WTC11 (cell line): ENCODE results near the gene CDK5RAP2. TPM values are rescaled to one million over a fixed set of nuclear protein-coding genes. Genes with fewer than 3 reads are reported as not detected.
A peak's percentile ranks its signal among the peaks of the same experiment; 100 is the strongest.
"Not testable (repeated sequence)": the region's sequence is repeated elsewhere in the genome, so short reads cannot be mapped to it uniquely, and the experiment has no call there.

ENCODE experiments used
- ATAC-seq: fragments of 200-7000 bp; cut with Tn5 transposase; 2 replicates; pipeline ENCODE4 v1.10.0; 2021; ENCODE audit warnings: mild to moderate bottlenecking, moderate library complexity
- CTCF ChIA-PET: fragments of 300-600 bp; sonication (Branson Sonifier 250); formaldehyde crosslinking; loops from one replicate; lab custom pipeline; 2021; ENCODE audit warnings: antibody characterized with exemption; lab: Charles Lee
- POLR2A ChIA-PET: fragments of 350-600 bp; sonication (Branson Sonifier 250); formaldehyde crosslinking; loops from one replicate; lab custom pipeline; 2021; ENCODE audit warnings: antibody characterized with exemption; lab: Charles Lee
- DNase-seq: peaks from one replicate; pipeline ENCODE4 v3.0.0; 2021; ENCODE audit warnings: low spot score
- H3K27ac Mint-ChIP-seq: 2 replicates; pipeline ENCODE4 v1.8.0; 2021; ENCODE audit warnings: mixed read lengths
- H3K27me3 Mint-ChIP-seq: 2 replicates; pipeline ENCODE4 v1.8.0; 2021; ENCODE audit warnings: low read depth, mild to moderate bottlenecking, moderate library complexity, mixed read lengths
- H3K36me3 Mint-ChIP-seq: 2 replicates; pipeline ENCODE4 v1.8.0; 2021; ENCODE audit warnings: mixed read lengths
- H3K4me1 Mint-ChIP-seq: 2 replicates; pipeline ENCODE4 v1.8.0; 2022; ENCODE audit warnings: mixed read lengths
- H3K4me3 Mint-ChIP-seq: 2 replicates; pipeline ENCODE4 v1.8.0; 2021; ENCODE audit warnings: mild to moderate bottlenecking, moderate library complexity, mixed read lengths
- H3K9me3 Mint-ChIP-seq: 2 replicates; pipeline ENCODE4 v1.8.0; 2021; ENCODE audit warnings: mixed read lengths
- ATF1 ChIP-seq: sonication (generic); formaldehyde crosslinking; IDR thresholded peaks from 2 replicates; pipeline ENCODE4 v1.8.1; 2023; ENCODE audit warnings: mild to moderate bottlenecking, moderate library complexity, missing genetic modification reagents
- CBFB ChIP-seq: sonication (generic); formaldehyde crosslinking; IDR thresholded peaks from 2 replicates; pipeline ENCODE4 v1.8.1; 2022; ENCODE audit warnings: mild to moderate bottlenecking, low read depth, missing genetic modification reagents
- CREB1 ChIP-seq: sonication (generic); formaldehyde crosslinking; IDR thresholded peaks from 2 replicates; pipeline ENCODE4 v1.8.0; 2023; ENCODE audit warnings: mild to moderate bottlenecking, missing genetic modification reagents
- EMX1 ChIP-seq: fragments of 250-450 bp; sonication (Bioruptor Pico); IDR thresholded peaks from 2 replicates; pipeline ENCODE4 v1.8.0; 2021; ENCODE audit warnings: mild to moderate bottlenecking
- FOXK1 ChIP-seq: sonication (generic); formaldehyde crosslinking; IDR thresholded peaks from 2 replicates; pipeline ENCODE4 v1.8.0; 2022; ENCODE audit warnings: mild to moderate bottlenecking, moderate library complexity, missing genetic modification reagents
- GABPB1 ChIP-seq: sonication (generic); formaldehyde crosslinking; IDR thresholded peaks from 2 replicates; pipeline ENCODE4 v1.8.1; 2023; ENCODE audit warnings: mild to moderate bottlenecking, missing genetic modification reagents
- KAT7 ChIP-seq: sonication (generic); formaldehyde crosslinking; IDR thresholded peaks from 2 replicates; pipeline ENCODE4 v1.8.1; 2023; ENCODE audit warnings: missing genetic modification reagents, mild to moderate bottlenecking, borderline replicate concordance
- MYBL2 ChIP-seq: sonication (generic); formaldehyde crosslinking; IDR thresholded peaks from 2 replicates; pipeline ENCODE4 v1.8.1; 2023; ENCODE audit warnings: mild to moderate bottlenecking, moderate library complexity, missing genetic modification reagents
- NR2C2 ChIP-seq: sonication (generic); formaldehyde crosslinking; IDR thresholded peaks from 2 replicates; pipeline ENCODE4 v1.8.0; 2022; ENCODE audit warnings: mild to moderate bottlenecking, missing genetic modification reagents
- SMAD3 ChIP-seq: sonication (generic); formaldehyde crosslinking; IDR thresholded peaks from 2 replicates; pipeline ENCODE4 v1.8.0; 2022; ENCODE audit warnings: missing genetic modification reagents, mild to moderate bottlenecking, borderline replicate concordance
- SOX15 ChIP-seq: fragments of 250-450 bp; sonication (Bioruptor Pico); IDR thresholded peaks from 2 replicates; pipeline ENCODE4 v1.9.0; 2021; ENCODE audit warnings: mild to moderate bottlenecking
- TCF7 ChIP-seq: sonication (generic); formaldehyde crosslinking; IDR thresholded peaks from 2 replicates; pipeline ENCODE4 v1.8.0; 2022; ENCODE audit warnings: mild to moderate bottlenecking, low read depth, missing genetic modification reagents, moderate library complexity
- TEAD1 ChIP-seq: sonication (generic); formaldehyde crosslinking; IDR thresholded peaks from 2 replicates; pipeline ENCODE4 v1.8.0; 2022; ENCODE audit warnings: mild to moderate bottlenecking, missing genetic modification reagents
- TEAD4 ChIP-seq: sonication (generic); formaldehyde crosslinking; IDR thresholded peaks from 2 replicates; pipeline ENCODE4 v1.8.0; 2022; ENCODE audit warnings: mild to moderate bottlenecking, missing genetic modification reagents
- ZNF121 ChIP-seq: sonication (generic); formaldehyde crosslinking; IDR thresholded peaks from 2 replicates; pipeline ENCODE4 v1.8.0; 2023; ENCODE audit warnings: missing genetic modification reagents
- ZNF138 ChIP-seq: sonication (generic); formaldehyde crosslinking; conservative IDR thresholded peaks from 2 replicates; pipeline ENCODE4 v1.8.1; 2022; ENCODE audit warnings: mild to moderate bottlenecking, moderate library complexity, missing genetic modification reagents
- ZNF232 ChIP-seq: sonication (generic); formaldehyde crosslinking; IDR thresholded peaks from 2 replicates; pipeline ENCODE4 v1.8.0; 2022; ENCODE audit warnings: mild to moderate bottlenecking, missing genetic modification reagents
- total RNA-seq: library from RNA; stranded (reverse); gene quantifications from 3 replicates; pipeline ENCODE4 v1.2.3, GENCODE V29; 2021
- TF ChIP-seq, protein P1 (sequence below): sonication (generic); formaldehyde crosslinking; conservative IDR thresholded peaks from 2 replicates; pipeline ENCODE4 v1.8.1; 2022; ENCODE audit warnings: mild to moderate bottlenecking, missing genetic modification reagents
- TF ChIP-seq, protein P2 (sequence below): sonication (generic); formaldehyde crosslinking; IDR thresholded peaks from 2 replicates; pipeline ENCODE4 v1.8.1; 2022; ENCODE audit warnings: low read depth, mild to moderate bottlenecking, moderate library complexity, missing genetic modification reagents, borderline replicate concordance
- TF ChIP-seq, protein P3 (sequence below): sonication (generic); formaldehyde crosslinking; IDR thresholded peaks from 2 replicates; pipeline ENCODE4 v1.8.1; 2022; ENCODE audit warnings: mild to moderate bottlenecking, missing genetic modification reagents, moderate library complexity, borderline replicate concordance
- TF ChIP-seq, protein P4 (sequence below): sonication (generic); formaldehyde crosslinking; IDR thresholded peaks from 2 replicates; pipeline ENCODE4 v1.8.0; 2022; ENCODE audit warnings: mild to moderate bottlenecking, missing genetic modification reagents
- TF ChIP-seq, protein P5 (sequence below): sonication (generic); formaldehyde crosslinking; IDR thresholded peaks from 2 replicates; pipeline ENCODE4 v1.8.0; 2022; ENCODE audit warnings: mild to moderate bottlenecking, missing genetic modification reagents
- TF ChIP-seq, protein P6 (sequence below): sonication (generic); formaldehyde crosslinking; IDR thresholded peaks from 2 replicates; pipeline ENCODE4 v1.8.0; 2022; ENCODE audit warnings: mild to moderate bottlenecking, missing genetic modification reagents

Gene CDK5RAP2
- total RNA-seq, 1 experiment from 2014 or later = 48.3 TPM

DNA sequence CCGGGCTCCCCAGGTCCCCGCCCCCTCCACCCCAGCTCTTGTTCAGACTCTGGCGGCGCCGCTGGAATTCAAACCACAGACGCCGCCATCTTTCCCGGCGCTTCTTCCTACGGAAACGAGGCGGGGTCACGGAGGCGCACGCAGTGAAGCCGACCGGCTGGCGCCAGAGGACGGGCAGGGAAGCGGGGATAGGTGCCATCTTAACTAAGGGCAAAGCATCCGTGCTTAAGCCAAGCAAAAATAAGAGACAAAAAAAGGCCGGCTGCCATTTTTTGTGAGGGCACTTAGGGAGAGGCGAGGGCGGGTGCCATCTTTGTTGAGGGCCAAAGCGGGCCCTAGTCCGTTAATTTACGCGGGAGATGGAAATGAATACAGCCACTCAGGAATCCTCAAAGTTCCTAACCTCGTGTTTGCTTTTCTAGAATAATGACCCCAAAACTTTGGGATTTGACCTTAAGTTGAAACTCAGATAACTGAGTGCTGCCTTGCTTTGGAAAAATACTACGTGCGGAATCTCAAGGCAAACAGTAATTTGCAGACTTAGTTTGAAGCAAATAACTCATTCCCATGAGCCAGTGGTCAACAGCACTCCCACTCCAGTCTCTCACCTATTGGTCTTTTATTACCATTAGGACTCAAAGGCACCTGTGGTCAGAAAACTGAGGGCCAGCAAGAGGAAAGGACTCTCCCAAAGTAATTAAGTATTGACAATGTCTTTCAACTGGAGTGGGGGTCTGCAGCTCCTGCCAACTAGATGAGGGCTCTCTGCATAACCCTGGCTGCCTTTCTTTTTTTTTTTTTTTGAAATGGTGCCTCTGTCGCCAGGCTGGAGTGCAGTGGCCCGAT is at the start of gene CDK5RAP2 (continued):
- 0 out of 2 replicates have a peak, but pooled peaks have one; percentile 49 for TF ChIP-seq TEAD1 (CRISPR knock-in tag)
- TF ChIP-seq CREB1 = no peak
- TF ChIP-seq, protein P1, sequence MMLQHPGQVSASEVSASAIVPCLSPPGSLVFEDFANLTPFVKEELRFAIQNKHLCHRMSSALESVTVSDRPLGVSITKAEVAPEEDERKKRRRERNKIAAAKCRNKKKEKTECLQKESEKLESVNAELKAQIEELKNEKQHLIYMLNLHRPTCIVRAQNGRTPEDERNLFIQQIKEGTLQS (CRISPR knock-in tag) = no peak
- TF ChIP-seq, protein P2, sequence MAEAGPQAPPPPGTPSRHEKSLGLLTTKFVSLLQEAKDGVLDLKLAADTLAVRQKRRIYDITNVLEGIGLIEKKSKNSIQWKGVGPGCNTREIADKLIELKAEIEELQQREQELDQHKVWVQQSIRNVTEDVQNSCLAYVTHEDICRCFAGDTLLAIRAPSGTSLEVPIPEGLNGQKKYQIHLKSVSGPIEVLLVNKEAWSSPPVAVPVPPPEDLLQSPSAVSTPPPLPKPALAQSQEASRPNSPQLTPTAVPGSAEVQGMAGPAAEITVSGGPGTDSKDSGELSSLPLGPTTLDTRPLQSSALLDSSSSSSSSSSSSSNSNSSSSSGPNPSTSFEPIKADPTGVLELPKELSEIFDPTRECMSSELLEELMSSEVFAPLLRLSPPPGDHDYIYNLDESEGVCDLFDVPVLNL (CRISPR knock-in tag) = no peak
- no peak for TF ChIP-seq ZNF232 (CRISPR knock-in tag)
- TF ChIP-seq, protein P3, sequence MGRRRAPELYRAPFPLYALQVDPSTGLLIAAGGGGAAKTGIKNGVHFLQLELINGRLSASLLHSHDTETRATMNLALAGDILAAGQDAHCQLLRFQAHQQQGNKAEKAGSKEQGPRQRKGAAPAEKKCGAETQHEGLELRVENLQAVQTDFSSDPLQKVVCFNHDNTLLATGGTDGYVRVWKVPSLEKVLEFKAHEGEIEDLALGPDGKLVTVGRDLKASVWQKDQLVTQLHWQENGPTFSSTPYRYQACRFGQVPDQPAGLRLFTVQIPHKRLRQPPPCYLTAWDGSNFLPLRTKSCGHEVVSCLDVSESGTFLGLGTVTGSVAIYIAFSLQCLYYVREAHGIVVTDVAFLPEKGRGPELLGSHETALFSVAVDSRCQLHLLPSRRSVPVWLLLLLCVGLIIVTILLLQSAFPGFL (CRISPR knock-in tag) = no peak
- TF ChIP-seq SMAD3 (CRISPR knock-in tag) = no peak

DNA sequence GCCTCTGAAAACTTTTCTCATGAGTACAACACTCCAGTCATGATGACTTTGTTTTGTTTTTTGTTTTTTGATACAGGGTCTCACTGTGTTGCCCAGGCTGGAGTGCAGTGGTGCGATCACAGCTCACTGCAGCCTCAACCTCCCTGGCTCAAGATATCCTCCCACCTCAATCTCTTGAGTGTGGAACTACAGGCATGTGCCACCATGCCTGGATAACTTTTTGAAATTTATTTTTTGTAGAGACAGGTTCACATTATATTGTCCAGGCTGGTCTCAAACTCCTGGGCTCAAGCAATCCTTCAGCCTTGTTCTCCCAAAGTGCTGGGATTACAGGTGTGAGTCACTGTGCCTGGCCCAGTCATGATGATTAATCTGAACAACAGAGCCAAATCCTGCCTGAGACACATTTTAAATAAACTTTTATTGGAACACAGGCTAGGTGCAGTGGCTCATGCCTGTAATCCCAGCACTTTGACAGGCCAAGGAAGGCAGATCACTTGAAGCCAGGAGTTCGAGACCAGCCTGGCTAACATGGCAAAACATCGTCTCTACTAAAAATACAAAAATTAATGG is 49.0 kb upstream of the CDK5RAP2 start:
- DNase-seq, H3K4me3 Mint-ChIP-seq, H3K27ac Mint-ChIP-seq, H3K4me1 Mint-ChIP-seq, ATAC-seq, H3K9me3 Mint-ChIP-seq, H3K36me3 Mint-ChIP-seq, POLR2A ChIA-PET: not testable (repeated sequence)
- H3K27me3 Mint-ChIP-seq = peaks cover 12% of the 10 kb centered on the region
- CTCF ChIA-PET = interaction anchor here (1.0 kb wide), 1 partner anchor 431 kb away, joined by 3 read pairs; no protein-coding TSS in a partner anchor
- peak; percentile 57 for TF ChIP-seq ZNF121 (CRISPR knock-in tag)

DNA sequence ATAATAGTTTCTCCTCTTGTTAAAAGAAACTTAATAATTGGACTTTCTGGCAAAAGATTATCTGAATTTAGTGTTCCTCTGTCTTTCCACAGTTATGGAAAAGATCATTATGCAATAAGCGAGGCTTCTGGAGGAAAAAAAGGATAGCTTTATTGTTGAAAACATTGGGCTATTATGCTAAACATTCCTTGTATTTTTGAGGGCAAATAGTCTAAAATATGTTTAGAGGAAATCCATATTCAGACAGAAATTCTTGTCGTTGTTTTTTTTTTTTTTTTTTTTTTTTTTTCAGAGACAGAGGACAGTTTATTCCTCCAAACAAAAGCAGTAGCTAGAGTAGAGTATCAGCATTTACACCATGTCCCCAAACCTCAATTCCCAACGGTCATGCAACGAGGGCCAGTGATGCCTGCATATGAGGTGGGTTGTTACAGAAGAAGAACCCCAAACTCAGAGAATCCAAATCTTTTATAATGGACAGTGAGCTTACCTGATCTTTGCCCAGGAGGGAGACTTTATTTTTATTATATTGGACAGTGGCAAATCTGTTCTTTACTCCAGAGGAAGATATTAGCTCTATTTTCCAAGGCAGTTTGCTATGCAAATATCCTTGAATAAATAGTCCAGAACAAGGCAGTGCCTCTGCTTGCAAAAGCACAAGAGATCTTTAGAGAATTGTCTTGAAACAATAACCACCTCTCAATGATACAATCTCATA is 48.4 kb upstream of the CDK5RAP2 start:
- ChIA-PET CTCF (interaction anchor here (0.9 to 1.0 kb wide), 2 partner anchors 8 to 432 kb away, joined by 3 to 4 read pairs; no protein-coding TSS in a partner anchor), POLR2A (no interaction called here)
- no peak overlapping the region for H3K4me3 Mint-ChIP-seq

More for the DNA sequence above, 48.4 kb upstream of the CDK5RAP2 start:
- Mint-ChIP-seq H3K9me3 (no peaks in the 10 kb centered on the region), H3K27ac (no peak overlapping the region), H3K27me3 (peaks cover 10% of the 10 kb centered on the region), H3K36me3 (no peaks in the 10 kb centered on the region), H3K4me1 (peaks cover 5% of the 10 kb centered on the region; the same call in 1 of the 2 replicates)
- ATAC-seq (no peak), DNase-seq (no peak)
- TF ChIP-seq GABPB1 (CRISPR knock-in tag) = no peak
- no peak for TF ChIP-seq SOX15 (CRISPR knock-in tag)
- no peak for TF ChIP-seq ZNF138
- TF ChIP-seq, protein P2 (CRISPR knock-in tag) = no peak
- no peak for TF ChIP-seq ZNF121 (CRISPR knock-in tag)
- no peak for TF ChIP-seq CBFB (CRISPR knock-in tag)
- no peak for TF ChIP-seq TEAD4 (CRISPR knock-in tag)
- TF ChIP-seq ATF1 (CRISPR knock-in tag) = no peak
- TF ChIP-seq, protein P4, sequence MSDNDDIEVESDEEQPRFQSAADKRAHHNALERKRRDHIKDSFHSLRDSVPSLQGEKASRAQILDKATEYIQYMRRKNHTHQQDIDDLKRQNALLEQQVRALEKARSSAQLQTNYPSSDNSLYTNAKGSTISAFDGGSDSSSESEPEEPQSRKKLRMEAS (CRISPR knock-in tag) = no peak
- no peak for TF ChIP-seq MYBL2 (CRISPR knock-in tag)
- no peak for TF ChIP-seq TCF7 (CRISPR knock-in tag)
- TF ChIP-seq, protein P5, sequence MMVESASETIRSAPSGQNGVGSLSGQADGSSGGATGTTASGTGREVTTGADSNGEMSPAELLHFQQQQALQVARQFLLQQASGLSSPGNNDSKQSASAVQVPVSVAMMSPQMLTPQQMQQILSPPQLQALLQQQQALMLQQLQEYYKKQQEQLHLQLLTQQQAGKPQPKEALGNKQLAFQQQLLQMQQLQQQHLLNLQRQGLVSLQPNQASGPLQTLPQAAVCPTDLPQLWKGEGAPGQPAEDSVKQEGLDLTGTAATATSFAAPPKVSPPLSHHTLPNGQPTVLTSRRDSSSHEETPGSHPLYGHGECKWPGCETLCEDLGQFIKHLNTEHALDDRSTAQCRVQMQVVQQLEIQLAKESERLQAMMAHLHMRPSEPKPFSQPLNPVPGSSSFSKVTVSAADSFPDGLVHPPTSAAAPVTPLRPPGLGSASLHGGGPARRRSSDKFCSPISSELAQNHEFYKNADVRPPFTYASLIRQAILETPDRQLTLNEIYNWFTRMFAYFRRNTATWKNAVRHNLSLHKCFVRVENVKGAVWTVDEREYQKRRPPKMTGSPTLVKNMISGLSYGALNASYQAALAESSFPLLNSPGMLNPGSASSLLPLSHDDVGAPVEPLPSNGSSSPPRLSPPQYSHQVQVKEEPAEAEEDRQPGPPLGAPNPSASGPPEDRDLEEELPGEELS (CRISPR knock-in tag) = no peak
- TF ChIP-seq EMX1 = no peak
- no peak for TF ChIP-seq FOXK1 (CRISPR knock-in tag)
- no peak for TF ChIP-seq NR2C2 (CRISPR knock-in tag)
- no peak for TF ChIP-seq KAT7 (CRISPR knock-in tag)
- TF ChIP-seq, protein P6, sequence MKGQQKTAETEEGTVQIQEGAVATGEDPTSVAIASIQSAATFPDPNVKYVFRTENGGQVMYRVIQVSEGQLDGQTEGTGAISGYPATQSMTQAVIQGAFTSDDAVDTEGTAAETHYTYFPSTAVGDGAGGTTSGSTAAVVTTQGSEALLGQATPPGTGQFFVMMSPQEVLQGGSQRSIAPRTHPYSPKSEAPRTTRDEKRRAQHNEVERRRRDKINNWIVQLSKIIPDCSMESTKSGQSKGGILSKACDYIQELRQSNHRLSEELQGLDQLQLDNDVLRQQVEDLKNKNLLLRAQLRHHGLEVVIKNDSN (CRISPR knock-in tag) = no peak
